ENCODE results near the gene OR52W1.

DNA sequence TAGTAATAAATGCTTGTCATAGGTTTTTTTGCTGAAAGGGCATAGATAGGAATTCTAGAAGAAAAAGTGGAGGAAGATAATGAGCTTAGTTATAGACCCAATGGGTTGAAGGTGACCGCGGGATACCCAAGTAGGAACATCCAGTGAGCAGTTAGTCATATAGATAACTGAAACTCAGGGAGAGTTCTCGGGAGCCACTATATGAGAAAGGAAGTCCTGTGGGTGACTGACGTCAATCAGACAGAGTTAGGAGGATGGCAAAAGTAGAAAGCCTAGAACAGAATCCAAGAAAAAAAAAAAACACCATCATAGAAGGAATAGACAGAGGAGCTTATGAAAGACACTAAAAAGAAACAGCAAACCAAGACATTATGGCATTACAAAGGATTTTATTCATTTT lies 38.2 kb downstream of the OR52W1 start:
- TF ChIP-seq BHLHE40 (IDR thresholded peaks at IDR 0.05; ENCODE audit: borderline replicate concordance), result no peak
- TF ChIP-seq FOXK2 (IDR thresholded peaks at IDR 0.05), result no peak
- TF ChIP-seq ARNT (IDR thresholded peaks at IDR 0.05), result no peak
- TF ChIP-seq TARDBP (IDR thresholded peaks at IDR 0.05), result no peak
- no peak for TF ChIP-seq FOXM1 (IDR thresholded peaks at IDR 0.05; ENCODE audit: borderline replicate concordance)
- no peak for TF ChIP-seq SUZ12 (IDR thresholded peaks at IDR 0.05)
- TF ChIP-seq ELF4 (IDR thresholded peaks at IDR 0.05), result no peak

Measured in HEK293T (cell line).